ENCODE data around the gene IDE. TPM values are rescaled to one million over a fixed set of nuclear protein-coding genes. Genes with fewer than 3 reads are reported as not detected.

IDE gene
- total and polyA plus RNA-seq, 4 experiments from 2014 or later: 19.5 to 40.2 (median 29.2) TPM

- H3K27me3 ChIP-seq (ENCODE audit: insufficient read depth, low read length): no peaks in the 10 kb centered on the region
- no peak for DNase-seq
- no peak overlapping the region for H3K4me3 Mint-ChIP-seq
- H3K36me3 Mint-ChIP-seq: peaks cover 20 to 31% of the 10 kb centered on the region in 2 donors
- ChIA-PET CTCF (ENCODE audit: partially characterized antibody) (no interaction called here), POLR2A (ENCODE audit: partially characterized antibody) (no interaction called here)
- H3K27ac ChIP-seq (ENCODE audit: low read depth, low read length): no peak overlapping the region
- H3K4me3 ChIP-seq (ENCODE audit: low read length in 2 of 2): no peak overlapping the region
- peaks cover 16 to 41% (median 28%) of the 10 kb centered on the region in 4 donors for H3K4me1 Mint-ChIP-seq
- H3K9me3 ChIP-seq (ENCODE audit: control insufficient read depth in 1 of 2, low read length in 2 of 2): no peaks in the 10 kb centered on the region
- peaks cover 9% of the 10 kb centered on the region for H3K4me1 ChIP-seq (ENCODE audit: insufficient read depth, low read length)
- H3K36me3 ChIP-seq (ENCODE audit: insufficient read depth, low read length): peaks cover 8% of the 10 kb centered on the region
- intact Hi-C loops (cut with micrococcal nuclease): no loop called here
- H3K27ac Mint-ChIP-seq: no peak overlapping the region
- no peaks in the 10 kb centered on the region for H3K27me3 Mint-ChIP-seq
- H3K9me3 Mint-ChIP-seq: peaks cover 0 to 2% (median 0%) of the 10 kb centered on the region in 8 donors
Observed at GRCh38 chr10:92547676-92548075, 26.2 kb downstream of the IDE start.

GRCh38 chr10:92545556-92545955 is 28.3 kb downstream of the IDE start:
- Mint-ChIP-seq H3K36me3 (peaks cover 8 to 17% of the 10 kb centered on the region in 2 donors), H3K4me1 (peaks cover 23 to 53% (median 35%) of the 10 kb centered on the region in 4 donors), H3K4me3 (no peak overlapping the region), H3K27ac (no peak overlapping the region), H3K27me3 (no peaks in the 10 kb centered on the region), H3K9me3 (no peaks in the 10 kb centered on the region)
- Histone ChIP-seq H3K4me1 (ENCODE audit: insufficient read depth, low read length) (peaks cover 9% of the 10 kb centered on the region), H3K9me3 (ENCODE audit: control insufficient read depth in 1 of 2, low read length in 2 of 2) (no peaks in the 10 kb centered on the region), H3K4me3 (ENCODE audit: low read length in 2 of 2) (no peak overlapping the region), H3K27me3 (ENCODE audit: insufficient read depth, low read length) (no peaks in the 10 kb centered on the region), H3K36me3 (ENCODE audit: insufficient read depth, low read length) (peaks cover 8% of the 10 kb centered on the region), H3K27ac (ENCODE audit: low read depth, low read length) (no peak overlapping the region)
- ChIA-PET CTCF (ENCODE audit: partially characterized antibody) (interaction anchor here (1.0 to 1.3 kb wide), 2 partner anchors 15 to 18 kb away, joined by 3 to 4 read pairs; no protein-coding TSS in a partner anchor), POLR2A (ENCODE audit: partially characterized antibody) (interaction anchor here (0.6 to 1.1 kb wide), 2 partner anchors 8 to 13 kb away, joined by 3 read pairs; no protein-coding TSS in a partner anchor)
- intact Hi-C loops (cut with micrococcal nuclease): no loop called here
- no peak for DNase-seq

- Mint-ChIP-seq H3K27me3 (no peaks in the 10 kb centered on the region), H3K4me3 (peak overlapping the region in 3 of 8 donors; percentile 11 to 55 (median 53)), H3K9me3 (no peaks in the 10 kb centered on the region), H3K4me1 (peaks cover 24 to 51% (median 36%) of the 10 kb centered on the region in 4 donors), H3K27ac (peak overlapping the region in 2 of 7 donors; percentile 38 to 70), H3K36me3 (peaks cover 6 to 14% of the 10 kb centered on the region in 2 donors)
- peak in 2 of 5 donors; percentile 6 for DNase-seq
- Histone ChIP-seq H3K9me3 (ENCODE audit: control insufficient read depth in 1 of 2, low read length in 2 of 2) (no peaks in the 10 kb centered on the region), H3K4me3 (ENCODE audit: low read length in 2 of 2) (no peak overlapping the region), H3K4me1 (ENCODE audit: insufficient read depth, low read length) (peaks cover 9% of the 10 kb centered on the region), H3K36me3 (ENCODE audit: insufficient read depth, low read length) (peaks cover 8% of the 10 kb centered on the region), H3K27ac (ENCODE audit: low read depth, low read length) (no peak overlapping the region), H3K27me3 (ENCODE audit: insufficient read depth, low read length) (no peaks in the 10 kb centered on the region)
- intact Hi-C loops (cut with micrococcal nuclease): no loop called here
- ChIA-PET POLR2A (ENCODE audit: partially characterized antibody) (interaction anchor here (1.3 kb wide), 1 partner anchor 30 kb away, joined by 5 read pairs; the partner anchor contains the start of gene IDE), CTCF (ENCODE audit: partially characterized antibody) (interaction anchor here (0.7 to 1.6 kb wide), 4 partner anchors 8 to 299 kb away, joined by 3 to 6 read pairs (median 4); partner anchors contain the start of gene IDE)
Observed at GRCh38 chr10:92544296-92544695, 29.6 kb downstream of the IDE start.

- no peaks in the 10 kb centered on the region for H3K27me3 Mint-ChIP-seq
- ChIA-PET CTCF (ENCODE audit: partially characterized antibody) (no interaction called here), POLR2A (ENCODE audit: partially characterized antibody) (no interaction called here)
- H3K4me1 Mint-ChIP-seq: peaks cover 31 to 53% (median 43%) of the 10 kb centered on the region in 4 donors
- H3K27me3 ChIP-seq (ENCODE audit: insufficient read depth, low read length): no peaks in the 10 kb centered on the region
- DNase-seq: no peak
- no peaks in the 10 kb centered on the region for H3K9me3 Mint-ChIP-seq
- no peaks in the 10 kb centered on the region for H3K9me3 ChIP-seq (ENCODE audit: control insufficient read depth in 1 of 2, low read length in 2 of 2)
- H3K4me3 Mint-ChIP-seq: no peak overlapping the region
- peaks cover 4 to 9% of the 10 kb centered on the region in 2 donors for H3K36me3 Mint-ChIP-seq
- H3K27ac Mint-ChIP-seq: peak overlapping the region in 1 of 7 donors; percentile 20
- H3K4me1 ChIP-seq (ENCODE audit: insufficient read depth, low read length): peaks cover 9% of the 10 kb centered on the region
- H3K27ac ChIP-seq (ENCODE audit: low read depth, low read length): no peak overlapping the region
- H3K4me3 ChIP-seq (ENCODE audit: low read length in 2 of 2): no peak overlapping the region
- intact Hi-C loops (cut with micrococcal nuclease): no loop called here
- H3K36me3 ChIP-seq (ENCODE audit: insufficient read depth, low read length): peaks cover 8% of the 10 kb centered on the region
Observed at GRCh38 chr10:92542458-92542857, 31.4 kb downstream of the IDE start.

- H3K27ac ChIP-seq (ENCODE audit: low read depth, low read length): no peak overlapping the region
- peak overlapping the region in 3 of 7 donors; percentile 7 to 42 (median 10) for H3K27ac Mint-ChIP-seq
- no peak for DNase-seq
- no peaks in the 10 kb centered on the region for H3K9me3 Mint-ChIP-seq
- ChIA-PET POLR2A (ENCODE audit: partially characterized antibody) (interaction anchor here (0.8 kb wide), 1 partner anchor 51 kb away, joined by 3 read pairs; the partner anchor contains the start of gene KIF11), CTCF (ENCODE audit: partially characterized antibody) (interaction anchor here (1.7 kb wide), 1 partner anchor 25 kb away, joined by 6 read pairs; no protein-coding TSS in a partner anchor)
- no peak overlapping the region for H3K4me3 ChIP-seq (ENCODE audit: low read length in 2 of 2)
- no peaks in the 10 kb centered on the region for H3K27me3 Mint-ChIP-seq
- intact Hi-C loops (cut with micrococcal nuclease): no loop called here
- H3K27me3 ChIP-seq (ENCODE audit: insufficient read depth, low read length): no peaks in the 10 kb centered on the region
- peaks cover 8% of the 10 kb centered on the region for H3K36me3 ChIP-seq (ENCODE audit: insufficient read depth, low read length)
- no peaks in the 10 kb centered on the region for H3K9me3 ChIP-seq (ENCODE audit: control insufficient read depth in 1 of 2, low read length in 2 of 2)
- H3K4me3 Mint-ChIP-seq: no peak overlapping the region
- H3K4me1 Mint-ChIP-seq: peaks cover 31 to 53% (median 43%) of the 10 kb centered on the region in 4 donors
- H3K36me3 Mint-ChIP-seq: peaks cover 4 to 11% of the 10 kb centered on the region in 2 donors
- H3K4me1 ChIP-seq (ENCODE audit: insufficient read depth, low read length): peaks cover 9% of the 10 kb centered on the region
Observed at GRCh38 chr10:92541583-92541982, 32.3 kb downstream of the IDE start.

GRCh38 chr10:92538231-92538958 is 35.5 kb downstream of the IDE start:
- no peaks in the 10 kb centered on the region for H3K27me3 ChIP-seq (ENCODE audit: insufficient read depth, low read length)
- POLR2A ChIA-PET (ENCODE audit: partially characterized antibody): no interaction called here
- peaks cover 14% of the 10 kb centered on the region for H3K36me3 ChIP-seq (ENCODE audit: insufficient read depth, low read length)
- no peaks in the 10 kb centered on the region for H3K9me3 Mint-ChIP-seq
- H3K27ac ChIP-seq (ENCODE audit: low read depth, low read length): no peak overlapping the region
- no peaks in the 10 kb centered on the region for H3K27me3 Mint-ChIP-seq
- no peaks in the 10 kb centered on the region for H3K9me3 ChIP-seq (ENCODE audit: control insufficient read depth in 1 of 2, low read length in 2 of 2)
- peaks cover 13 to 24% of the 10 kb centered on the region in 2 donors for H3K36me3 Mint-ChIP-seq
- H3K4me3 ChIP-seq (ENCODE audit: low read length in 2 of 2): no peak overlapping the region
- H3K4me1 Mint-ChIP-seq: peaks cover 15 to 26% (median 21%) of the 10 kb centered on the region in 4 donors
- H3K4me3 Mint-ChIP-seq: no peak overlapping the region
- no peaks in the 10 kb centered on the region for H3K4me1 ChIP-seq (ENCODE audit: insufficient read depth, low read length)
- peak overlapping the region in 1 of 7 donors; percentile 32 for H3K27ac Mint-ChIP-seq
- DNase-seq: no peak
- CTCF ChIA-PET (ENCODE audit: partially characterized antibody): no interaction called here
- intact Hi-C loops (cut with micrococcal nuclease): no loop called here

- POLR2A ChIA-PET (ENCODE audit: partially characterized antibody): no interaction called here
- H3K9me3 ChIP-seq (ENCODE audit: control insufficient read depth in 1 of 2, low read length in 2 of 2): no peaks in the 10 kb centered on the region
- no peak overlapping the region for H3K4me3 ChIP-seq (ENCODE audit: low read length in 2 of 2)
- DNase-seq: no peak
- peaks cover 17% of the 10 kb centered on the region for H3K36me3 ChIP-seq (ENCODE audit: insufficient read depth, low read length)
- intact Hi-C loops (cut with micrococcal nuclease): no loop called here
- Mint-ChIP-seq H3K36me3 (peaks cover 23 to 49% of the 10 kb centered on the region in 2 donors), H3K9me3 (no peaks in the 10 kb centered on the region), H3K27me3 (no peaks in the 10 kb centered on the region), H3K4me3 (no peak overlapping the region), H3K27ac (peak overlapping the region in 1 of 7 donors; percentile 71), H3K4me1 (no peaks in the 10 kb centered on the region)
- H3K4me1 ChIP-seq (ENCODE audit: insufficient read depth, low read length): no peaks in the 10 kb centered on the region
- no peak overlapping the region for H3K27ac ChIP-seq (ENCODE audit: low read depth, low read length)
- H3K27me3 ChIP-seq (ENCODE audit: insufficient read depth, low read length): no peaks in the 10 kb centered on the region
- CTCF ChIA-PET (ENCODE audit: partially characterized antibody): interaction anchor here (1.1 to 1.5 kb wide), 2 partner anchors 14 to 43 kb away, joined by 3 to 4 read pairs; partner anchors contain the start of gene IDE
Observed at GRCh38 chr10:92530891-92531535, 42.9 kb downstream of the IDE start.

Data from CD4-positive, alpha-beta memory T cell (primary cell).